Right lobe of liver (tissue), 6 donors: Measurements from ENCODE around the gene TMEM119. TPM values are rescaled to one million over a fixed set of nuclear protein-coding genes. Genes with fewer than 3 reads are reported as not detected.
"Not testable (repeated sequence)": the region's sequence is repeated elsewhere in the genome, so short reads cannot be mapped to it uniquely, and the experiment has no call there.

Experiments used
- ATAC-seq, 4 donors: fragments of 200-7000 bp; cut with Tn5 transposase; one replicate each; pipeline ENCODE4 v1.9.1; 2020; ENCODE audit warnings: mild to moderate bottlenecking in 4 of 4, moderate library complexity in 4 of 4
- DNase-seq, 3 donors: peaks; one replicate each; pipeline ENCODE4 v3.0.0-alpha.2; 2020
- H3K27ac ChIP-seq, 3 donors: fragments of 200-600 bp; one replicate each; pipeline ENCODE4 v1.8.0; 2022
- H3K27me3 ChIP-seq, 2 donors: fragments of 200-600 bp; one replicate each; pipeline ENCODE4 v1.8.0; 2022
- H3K36me3 ChIP-seq, 4 donors: fragments of 200-600 bp; sonication (generic) in 1 of 4; one replicate each; pipeline versions ENCODE4 v1.5.1 to v1.8.0; 2017 to 2022; ENCODE audit warnings: control low read depth in 1 of 4
- H3K4me1 ChIP-seq, 4 donors: fragments of 200-600 bp; sonication (generic) in 1 of 4; one replicate each; pipeline versions ENCODE4 v1.5.1 to v1.8.0; 2017 to 2022; ENCODE audit warnings: control low read depth in 1 of 4
- H3K4me3 ChIP-seq, 3 donors: fragments of 200-600 bp; one replicate each; pipeline ENCODE4 v1.8.0; 2022
- H3K9me3 ChIP-seq, 4 donors: fragments of 200-600 bp; sonication (generic) in 1 of 4; one replicate each; pipeline versions ENCODE4 v1.5.1 to v1.8.0; 2017 to 2022; ENCODE audit warnings: control low read depth in 1 of 4
- CTCF ChIP-seq, 4 donors: fragments of 200-600 bp in 3 of 4; fragments of 450-650 bp in 1 of 4; IDR thresholded peaks; one replicate each; pipeline versions ENCODE4 v1.5.1 to v1.8.0; 2016 to 2022; ENCODE audit warnings: antibody characterized with exemption in 4 of 4, mild to moderate bottlenecking in 2 of 4
- POLR2A ChIP-seq: fragments of 450-650 bp; IDR thresholded peaks from one replicate; pipeline ENCODE4 v1.6.1; 2017; ENCODE audit warnings: antibody characterized with exemption, mild to moderate bottlenecking
- WGBS: methylation state at CpG from one replicate; pipeline ENCODE4 v1.1.6; 2018; ENCODE audit warnings: low coverage, low lambda C conversion rate; ENCODE audit not compliant: insufficient coverage; ENCODE audit errors: missing lambda C conversion rate; 5-methylcytosine and 5-hydroxymethylcytosine counted together
- intact Hi-C, 2 donors: fragments of 100-400 bp; cut with DNase I; formaldehyde crosslinking; loops; one replicate each; pipeline versions ENCODE4 v1.11.2 to v1.14.1; 2022
- total RNA-seq, 6 experiments: library from RNA; depleted of rRNA in 2 of 6; stranded (reverse); fragments of >200 nt in 2 of 6; fragmentation: NEBNext Ultra II Directional in 3 of 6; extraction: Animal tissue kit (Norgen Biotek cat#: 25700) in 3 of 6; gene quantifications; one replicate each; pipeline versions ENCODE4 v1.1.0 to v1.2.4, GENCODE V29; 2016 to 2023
- donor health status: DM: no; HTN: yes; CAD: no.
- donor health status: DM: no; HTN: no; CAD: no.
- donor health status: DM: no; HTN: no; CAD: no.
- donor health status: DM: no; HTN: yes; CAD: no.
- donor health status: DM: no; HTN: yes; CAD: no.

TMEM119 gene
- total RNA-seq, 6 experiments from 2014 or later, result 0.09 to 0.38 (median 0.22) TPM; not detected in 2

- no peaks in the 10 kb centered on the region for H3K36me3 ChIP-seq
- TF ChIP-seq CTCF (IDR thresholded peaks at IDR 0.05) (no peak), POLR2A (no peak)
- WGBS, result 76% methylated on average over 5 of the region's 9 CpGs
- no peaks in the 10 kb centered on the region for H3K9me3 ChIP-seq
- ATAC-seq, result no peak
- intact Hi-C loops, result loop anchor here in 1 of 2 donors (5.0 kb wide), 1 partner anchor 37 kb away; no protein-coding TSS in a partner anchor
- H3K27ac ChIP-seq, result no peak overlapping the region
- no peaks in the 10 kb centered on the region for H3K4me1 ChIP-seq
- no peak overlapping the region for H3K4me3 ChIP-seq
- H3K27me3 ChIP-seq, result no peaks in the 10 kb centered on the region
- peak in 1 of 3 donors; percentile 11 for DNase-seq
Measured at GRCh38 chr12:108575199-108575912, 22.5 kb downstream of the TMEM119 start.

- H3K9me3 ChIP-seq, H3K27ac ChIP-seq, H3K4me1 ChIP-seq, intact Hi-C loops, H3K4me3 ChIP-seq, H3K36me3 ChIP-seq, H3K27me3 ChIP-seq, ATAC-seq: not testable (repeated sequence)
- 89% methylated on average over 1 of the region's 1 CpG for WGBS
- peak in 1 of 3 donors; percentile 3 for DNase-seq
Measured at GRCh38 chr12:108574276-108574675, 23.6 kb downstream of the TMEM119 start.

- no peaks in the 10 kb centered on the region for H3K4me1 ChIP-seq
- TF ChIP-seq POLR2A, result no peak
- no peak for TF ChIP-seq CTCF (IDR thresholded peaks at IDR 0.05)
- peaks cover 0 to 18% (median 4%) of the 10 kb centered on the region in 4 donors for H3K36me3 ChIP-seq
- WGBS, result 36% methylated on average over 2 of the region's 2 CpGs
- H3K27ac ChIP-seq, result no peak overlapping the region
- intact Hi-C loops, result no loop called here
- no peak overlapping the region for H3K4me3 ChIP-seq
- H3K27me3 ChIP-seq, result no peaks in the 10 kb centered on the region
- no peak for ATAC-seq
- H3K9me3 ChIP-seq, result no peaks in the 10 kb centered on the region
- DNase-seq, result no peak
Measured at GRCh38 chr12:108573317-108573716, 24.6 kb downstream of the TMEM119 start.

GRCh38 chr12:108572166-108572790 lies 25.6 kb downstream of the TMEM119 start:
- H3K4me3 ChIP-seq, result no peak overlapping the region
- 45% methylated on average over 4 of the region's 8 CpGs for WGBS
- no peak for ATAC-seq
- peaks cover 0 to 28% (median 8%) of the 10 kb centered on the region in 4 donors for H3K36me3 ChIP-seq
- no peak for TF ChIP-seq CTCF (IDR thresholded peaks at IDR 0.05)
- no peak for TF ChIP-seq POLR2A
- H3K27me3 ChIP-seq, result no peaks in the 10 kb centered on the region
- H3K27ac ChIP-seq, result no peak overlapping the region
- no peak for DNase-seq
- no peaks in the 10 kb centered on the region for H3K9me3 ChIP-seq
- H3K4me1 ChIP-seq, result no peaks in the 10 kb centered on the region
- intact Hi-C loops, result no loop called here

- DNase-seq, result peak in 1 of 3 donors; percentile 24
- Histone ChIP-seq H3K27ac (no peak overlapping the region), H3K4me1 (no peaks in the 10 kb centered on the region), H3K27me3 (no peaks in the 10 kb centered on the region), H3K36me3 (peaks cover 0 to 34% (median 10%) of the 10 kb centered on the region in 4 donors), H3K9me3 (no peaks in the 10 kb centered on the region), H3K4me3 (no peak overlapping the region)
- TF ChIP-seq CTCF (IDR thresholded peaks at IDR 0.05), result no peak
- TF ChIP-seq POLR2A, result no peak
- no peak for ATAC-seq
- 62% methylated on average over 3 of the region's 8 CpGs for WGBS
- intact Hi-C loops, result no loop called here
Measured at GRCh38 chr12:108571609-108572165, 26.2 kb downstream of the TMEM119 start.
